ENCODE measurements around the gene PHACTR1.
A peak's percentile ranks its signal among the peaks of the same experiment; 100 is the strongest.

Gene PHACTR1

DNA sequence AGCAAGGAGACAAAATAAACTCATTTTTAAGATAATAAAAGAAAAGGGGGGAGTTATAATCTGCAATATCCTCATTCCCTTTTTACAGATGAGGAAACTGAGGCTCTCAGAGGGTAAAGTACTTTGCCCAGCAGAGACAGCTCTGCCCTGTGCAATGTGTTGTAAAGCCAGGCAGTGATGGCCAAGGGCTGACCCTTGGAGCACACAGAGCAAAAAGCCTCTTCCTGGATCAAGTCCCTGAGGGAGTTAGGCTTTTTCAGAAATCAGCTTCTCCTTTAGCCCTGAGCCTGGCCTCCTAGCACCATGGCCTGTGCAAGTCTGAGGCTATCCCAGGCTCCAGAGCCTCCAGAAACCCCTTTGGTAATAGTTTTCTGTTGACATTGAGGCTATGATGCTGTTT, 234.8 kb downstream of the PHACTR1 start:
- DNase-seq: no peak
- no peaks in the 10 kb centered on the region for H3K4me1 ChIP-seq (ENCODE audit: control insufficient read depth, insufficient read depth, low read length, poor library complexity, severe bottlenecking)
- no peaks in the 10 kb centered on the region for H3K36me3 ChIP-seq (ENCODE audit: control insufficient read depth, insufficient read depth, low read length)
- H3K27me3 ChIP-seq (replicated peaks; ENCODE audit: control insufficient read depth, insufficient read depth, low read length, poor library complexity, severe bottlenecking): peaks cover 6% of the 10 kb centered on the region
- H3K4me3 ChIP-seq (ENCODE audit: insufficient read depth, low read depth, low read length, poor library complexity, severe bottlenecking): no peak overlapping the region
- no peaks in the 10 kb centered on the region for H3K9me3 ChIP-seq (ENCODE audit: control insufficient read depth, low read length)
- no peak overlapping the region for H3K27ac ChIP-seq (ENCODE audit: insufficient read depth, low read length, poor library complexity, severe bottlenecking)

- DNase-seq: no peak
- Histone ChIP-seq H3K36me3 (ENCODE audit: control insufficient read depth, insufficient read depth, low read length) (no peaks in the 10 kb centered on the region), H3K27ac (ENCODE audit: insufficient read depth, low read length, poor library complexity, severe bottlenecking) (no peak overlapping the region)
These were observed 235.8 kb downstream of the PHACTR1 start for GRCh38 chr6:12952318-12952717.

DNA sequence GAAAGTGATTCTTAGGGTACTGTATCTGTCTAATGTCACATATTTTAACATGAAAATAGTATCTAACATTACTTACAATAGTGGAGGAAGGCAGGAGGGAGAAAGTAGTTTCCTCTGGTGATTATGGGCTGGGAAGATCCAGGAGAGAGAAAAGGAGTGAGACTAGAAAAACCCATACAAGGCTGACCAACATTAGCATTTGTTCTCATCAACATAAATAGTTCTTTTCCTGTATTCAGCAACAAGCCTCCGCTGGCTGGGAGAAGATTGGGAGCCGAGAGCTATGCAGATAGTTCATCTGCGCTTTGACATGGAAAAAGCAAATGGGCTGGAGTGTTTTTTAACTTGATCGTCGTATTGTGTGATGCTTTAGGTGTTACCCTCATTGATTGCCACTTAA, 239.4 kb downstream of the PHACTR1 start:
- no peak overlapping the region for H3K4me3 ChIP-seq (ENCODE audit: insufficient read depth, low read depth, low read length, poor library complexity, severe bottlenecking)
- no peaks in the 10 kb centered on the region for H3K36me3 ChIP-seq (ENCODE audit: control insufficient read depth, insufficient read depth, low read length)
- peaks cover 8% of the 10 kb centered on the region for H3K27me3 ChIP-seq (replicated peaks; ENCODE audit: control insufficient read depth, insufficient read depth, low read length, poor library complexity, severe bottlenecking)
- DNase-seq: no peak
- no peak overlapping the region for H3K27ac ChIP-seq (ENCODE audit: insufficient read depth, low read length, poor library complexity, severe bottlenecking)
- H3K9me3 ChIP-seq (ENCODE audit: control insufficient read depth, low read length): no peaks in the 10 kb centered on the region
- H3K4me1 ChIP-seq (ENCODE audit: control insufficient read depth, insufficient read depth, low read length, poor library complexity, severe bottlenecking): peaks cover 6% of the 10 kb centered on the region

More at GRCh38 chr6:12952318-12952717, 235.8 kb downstream of the PHACTR1 start:
- no peaks in the 10 kb centered on the region for H3K9me3 ChIP-seq (ENCODE audit: control insufficient read depth, low read length)
- no peak overlapping the region for H3K4me3 ChIP-seq (ENCODE audit: insufficient read depth, low read depth, low read length, poor library complexity, severe bottlenecking)
- peaks cover 8% of the 10 kb centered on the region for H3K27me3 ChIP-seq (replicated peaks; ENCODE audit: control insufficient read depth, insufficient read depth, low read length, poor library complexity, severe bottlenecking)
- H3K4me1 ChIP-seq (ENCODE audit: control insufficient read depth, insufficient read depth, low read length, poor library complexity, severe bottlenecking): no peaks in the 10 kb centered on the region

DNA sequence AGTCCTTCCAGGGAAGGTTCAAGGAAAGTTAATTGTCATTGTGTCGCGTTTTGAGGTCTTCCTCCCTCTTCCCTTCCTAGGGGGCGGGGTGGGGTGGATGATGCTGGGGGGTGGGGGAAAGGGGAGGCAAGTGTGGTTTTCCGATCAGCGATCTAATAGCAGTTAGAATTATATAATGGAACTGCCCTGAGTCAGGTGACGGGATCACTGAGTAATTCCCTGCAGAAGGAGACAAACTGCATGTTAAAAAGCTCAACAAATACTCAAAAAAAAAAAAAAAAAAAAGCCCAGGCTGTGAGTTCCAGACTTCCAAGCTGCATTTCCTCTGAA, 240.4 kb downstream of the PHACTR1 start:
- no peak for DNase-seq

DNA sequence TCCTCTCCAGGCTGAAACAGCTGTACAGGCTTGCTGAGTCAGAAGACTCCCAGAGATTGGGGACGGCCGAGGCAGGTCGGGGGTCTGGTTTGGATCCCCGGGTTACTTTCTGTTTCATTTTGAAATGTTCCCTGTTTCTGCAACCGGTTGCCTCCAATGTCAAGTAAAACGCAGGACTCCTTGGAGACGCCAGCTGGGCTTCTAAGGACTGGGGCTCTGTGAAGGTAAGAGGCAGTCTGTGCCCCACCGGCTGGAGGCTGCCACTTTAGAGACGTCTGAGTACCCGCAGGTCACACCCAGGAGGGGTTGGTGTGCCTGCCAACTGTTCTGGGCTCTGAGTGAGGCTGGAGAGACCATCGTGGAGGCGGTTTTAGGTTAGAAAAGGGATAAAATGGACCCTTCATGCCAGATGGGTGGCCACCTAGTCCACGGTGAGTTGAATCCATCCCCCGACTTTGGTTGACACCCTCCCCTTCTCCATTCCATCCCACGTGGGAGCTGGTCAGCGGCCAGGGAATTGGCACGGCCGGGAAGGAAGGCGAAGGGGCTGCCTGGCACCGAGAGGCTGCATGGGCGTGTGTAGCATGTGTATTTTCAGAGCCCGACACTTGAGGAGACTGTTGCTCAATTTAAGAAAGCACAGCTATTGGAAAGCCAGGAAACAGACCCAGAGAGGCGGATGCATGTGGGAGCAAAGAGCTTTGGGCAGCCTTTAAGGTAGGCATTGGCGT, 240.9 kb downstream of the PHACTR1 start:
- H3K4me1 ChIP-seq (ENCODE audit: control insufficient read depth, insufficient read depth, low read length, poor library complexity, severe bottlenecking): peaks cover 6% of the 10 kb centered on the region
- H3K4me3 ChIP-seq (ENCODE audit: insufficient read depth, low read depth, low read length, poor library complexity, severe bottlenecking): peak overlapping the region; percentile 78
- peaks cover 8% of the 10 kb centered on the region for H3K27me3 ChIP-seq (replicated peaks; ENCODE audit: control insufficient read depth, insufficient read depth, low read length, poor library complexity, severe bottlenecking)
- H3K9me3 ChIP-seq (ENCODE audit: control insufficient read depth, low read length): no peaks in the 10 kb centered on the region
- H3K27ac ChIP-seq (ENCODE audit: insufficient read depth, low read length, poor library complexity, severe bottlenecking): no peak overlapping the region
- H3K36me3 ChIP-seq (ENCODE audit: control insufficient read depth, insufficient read depth, low read length): no peaks in the 10 kb centered on the region
- no peak for DNase-seq

More for the DNA sequence above, 240.4 kb downstream of the PHACTR1 start:
- Histone ChIP-seq H3K9me3 (ENCODE audit: control insufficient read depth, low read length) (no peaks in the 10 kb centered on the region), H3K36me3 (ENCODE audit: control insufficient read depth, insufficient read depth, low read length) (no peaks in the 10 kb centered on the region), H3K27ac (ENCODE audit: insufficient read depth, low read length, poor library complexity, severe bottlenecking) (no peak overlapping the region), H3K4me3 (ENCODE audit: insufficient read depth, low read depth, low read length, poor library complexity, severe bottlenecking) (peak overlapping the region; percentile 78), H3K4me1 (ENCODE audit: control insufficient read depth, insufficient read depth, low read length, poor library complexity, severe bottlenecking) (peaks cover 6% of the 10 kb centered on the region), H3K27me3 (replicated peaks; ENCODE audit: control insufficient read depth, insufficient read depth, low read length, poor library complexity, severe bottlenecking) (peaks cover 8% of the 10 kb centered on the region)

GRCh38 chr6:12958052-12958706, 241.6 kb downstream of the PHACTR1 start:
- Histone ChIP-seq H3K4me3 (ENCODE audit: insufficient read depth, low read depth, low read length, poor library complexity, severe bottlenecking) (no peak overlapping the region), H3K9me3 (ENCODE audit: control insufficient read depth, low read length) (no peaks in the 10 kb centered on the region), H3K36me3 (ENCODE audit: control insufficient read depth, insufficient read depth, low read length) (no peaks in the 10 kb centered on the region), H3K4me1 (ENCODE audit: control insufficient read depth, insufficient read depth, low read length, poor library complexity, severe bottlenecking) (peaks cover 6% of the 10 kb centered on the region), H3K27me3 (replicated peaks; ENCODE audit: control insufficient read depth, insufficient read depth, low read length, poor library complexity, severe bottlenecking) (peaks cover 8% of the 10 kb centered on the region), H3K27ac (ENCODE audit: insufficient read depth, low read length, poor library complexity, severe bottlenecking) (no peak overlapping the region)
- no peak for DNase-seq

DNA sequence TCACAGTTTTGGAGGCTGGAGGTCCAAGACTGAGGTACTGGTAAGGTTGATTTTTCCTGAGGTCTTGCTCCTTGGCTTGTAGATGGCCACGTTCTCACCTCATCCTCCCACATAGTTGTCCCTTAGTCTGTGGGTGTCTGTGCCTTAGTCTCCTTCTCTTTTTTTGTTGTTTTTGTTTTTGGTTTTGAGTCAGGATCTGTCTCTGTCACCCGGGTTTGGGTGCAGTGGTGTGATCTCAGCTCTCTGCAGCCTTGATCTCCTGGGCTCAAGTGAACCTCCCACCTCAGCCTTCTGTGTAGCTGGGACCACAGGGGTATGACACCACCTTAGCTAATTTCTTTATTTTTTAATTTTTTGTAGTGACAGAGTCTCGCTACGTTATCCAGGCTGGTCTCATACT, 245.2 kb downstream of the PHACTR1 start:
- Histone ChIP-seq H3K27ac (ENCODE audit: insufficient read depth, low read length, poor library complexity, severe bottlenecking) (no peak overlapping the region), H3K4me1 (ENCODE audit: control insufficient read depth, insufficient read depth, low read length, poor library complexity, severe bottlenecking) (peaks cover 6% of the 10 kb centered on the region), H3K9me3 (ENCODE audit: control insufficient read depth, low read length) (no peaks in the 10 kb centered on the region), H3K36me3 (ENCODE audit: control insufficient read depth, insufficient read depth, low read length) (no peaks in the 10 kb centered on the region), H3K4me3 (ENCODE audit: insufficient read depth, low read depth, low read length, poor library complexity, severe bottlenecking) (no peak overlapping the region), H3K27me3 (replicated peaks; ENCODE audit: control insufficient read depth, insufficient read depth, low read length, poor library complexity, severe bottlenecking) (no peaks in the 10 kb centered on the region)
- DNase-seq: no peak

DNA sequence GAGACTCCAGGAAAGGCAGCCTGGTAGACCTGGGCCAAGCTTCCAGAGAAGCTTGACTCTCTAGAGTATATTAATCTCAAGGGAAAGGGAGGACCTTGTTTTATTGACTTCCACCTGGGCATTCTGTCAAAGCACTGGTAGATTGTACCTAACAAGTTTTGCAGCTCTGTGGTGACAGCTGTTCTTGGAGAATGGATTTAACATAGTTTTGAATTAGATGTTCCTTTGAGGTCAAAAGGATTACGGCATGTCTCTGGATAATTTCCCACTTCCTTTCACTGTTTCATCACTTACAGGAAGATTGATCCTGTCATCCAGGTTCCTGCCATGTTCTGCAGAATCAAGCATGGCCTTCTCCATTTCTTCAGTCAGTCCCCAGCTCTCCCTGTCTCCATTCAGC, 246.0 kb downstream of the PHACTR1 start:
- Histone ChIP-seq H3K9me3 (ENCODE audit: control insufficient read depth, low read length) (no peaks in the 10 kb centered on the region), H3K36me3 (ENCODE audit: control insufficient read depth, insufficient read depth, low read length) (no peaks in the 10 kb centered on the region), H3K27ac (ENCODE audit: insufficient read depth, low read length, poor library complexity, severe bottlenecking) (no peak overlapping the region), H3K27me3 (replicated peaks; ENCODE audit: control insufficient read depth, insufficient read depth, low read length, poor library complexity, severe bottlenecking) (no peaks in the 10 kb centered on the region), H3K4me1 (ENCODE audit: control insufficient read depth, insufficient read depth, low read length, poor library complexity, severe bottlenecking) (peaks cover 5% of the 10 kb centered on the region), H3K4me3 (ENCODE audit: insufficient read depth, low read depth, low read length, poor library complexity, severe bottlenecking) (no peak overlapping the region)
- no peak for DNase-seq

DNA sequence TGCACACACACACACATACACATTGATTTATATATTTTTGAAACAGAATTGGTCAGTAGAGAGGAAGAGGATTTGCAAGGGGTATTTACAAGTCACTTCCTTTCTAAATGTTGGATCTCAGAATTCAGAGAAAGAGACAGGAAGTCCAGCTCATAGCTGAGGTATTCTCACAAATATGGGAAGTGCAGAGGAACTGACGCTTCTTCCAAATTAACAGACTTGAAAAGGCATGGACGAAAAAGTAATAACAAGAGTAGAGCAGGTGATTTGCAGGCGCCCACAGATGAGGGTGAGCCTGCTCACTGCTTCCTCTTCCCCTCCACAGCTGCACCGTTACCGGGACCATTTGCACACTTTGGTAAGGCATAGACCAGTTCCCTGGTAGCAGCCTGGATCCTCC, 246.4 kb downstream of the PHACTR1 start:
- no peak overlapping the region for H3K27ac ChIP-seq (ENCODE audit: insufficient read depth, low read length, poor library complexity, severe bottlenecking)

DNA sequence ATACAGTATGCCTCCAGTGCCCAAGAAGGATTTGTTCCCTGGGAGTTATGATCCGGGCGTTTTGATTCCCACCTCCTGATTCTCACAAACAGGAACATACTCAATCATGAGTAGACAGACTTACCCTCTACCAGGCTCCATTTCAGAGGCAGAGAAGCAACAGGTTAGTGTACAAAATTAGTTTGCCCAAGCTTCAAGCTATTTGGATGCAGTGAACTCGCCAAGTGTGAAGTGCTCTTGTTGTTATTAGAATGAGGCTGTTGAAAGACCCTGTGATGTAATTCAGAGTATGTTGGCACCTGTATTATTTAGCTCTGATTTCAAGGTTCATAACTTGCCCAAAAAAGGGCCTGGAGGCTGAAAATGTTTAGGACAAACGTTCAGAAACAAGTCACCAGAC, 247.0 kb downstream of the PHACTR1 start:
- no peak overlapping the region for H3K27ac ChIP-seq (ENCODE audit: insufficient read depth, low read length, poor library complexity, severe bottlenecking)
- H3K9me3 ChIP-seq (ENCODE audit: control insufficient read depth, low read length): no peaks in the 10 kb centered on the region
- H3K36me3 ChIP-seq (ENCODE audit: control insufficient read depth, insufficient read depth, low read length): no peaks in the 10 kb centered on the region
- no peaks in the 10 kb centered on the region for H3K4me1 ChIP-seq (ENCODE audit: control insufficient read depth, insufficient read depth, low read length, poor library complexity, severe bottlenecking)
- H3K4me3 ChIP-seq (ENCODE audit: insufficient read depth, low read depth, low read length, poor library complexity, severe bottlenecking): no peak overlapping the region
- no peak for DNase-seq
- no peaks in the 10 kb centered on the region for H3K27me3 ChIP-seq (replicated peaks; ENCODE audit: control insufficient read depth, insufficient read depth, low read length, poor library complexity, severe bottlenecking)

More for the DNA sequence above, 246.4 kb downstream of the PHACTR1 start:
- Histone ChIP-seq H3K4me1 (ENCODE audit: control insufficient read depth, insufficient read depth, low read length, poor library complexity, severe bottlenecking) (no peaks in the 10 kb centered on the region), H3K36me3 (ENCODE audit: control insufficient read depth, insufficient read depth, low read length) (no peaks in the 10 kb centered on the region), H3K9me3 (ENCODE audit: control insufficient read depth, low read length) (no peaks in the 10 kb centered on the region), H3K27me3 (replicated peaks; ENCODE audit: control insufficient read depth, insufficient read depth, low read length, poor library complexity, severe bottlenecking) (no peaks in the 10 kb centered on the region), H3K4me3 (ENCODE audit: insufficient read depth, low read depth, low read length, poor library complexity, severe bottlenecking) (no peak overlapping the region)
- no peak for DNase-seq
